Measurements from ENCODE around the gene EIF3D. TPM values are rescaled to one million over a fixed set of nuclear protein-coding genes. Genes with fewer than 3 reads are reported as not detected.

Gene EIF3D
- polyA plus RNA-seq, 3 donors, result 102 to 244 (median 122) TPM

GRCh38 chr22:36564422-36565158 is 35.6 kb upstream of the EIF3D start:
- H4K20me1 ChIP-seq (ENCODE audit: insufficient read depth, low read length), result no peaks in the 10 kb centered on the region
- H3K9ac ChIP-seq (ENCODE audit: insufficient read depth, low read length, poor library complexity, severe bottlenecking), result no peak overlapping the region
- TF ChIP-seq CTCF (IDR thresholded peaks at IDR 0.05), result no peak
- H3K4me2 ChIP-seq (replicated peaks; ENCODE audit: extremely low read depth, low read length, poor library complexity, severe bottlenecking), result no peak overlapping the region
- no peak overlapping the region for H3K4me3 ChIP-seq (replicated peaks in 1 of 3; ENCODE audit: low read depth in 2 of 3, low read length in 3 of 3)
- peak overlapping the region in 1 of 2 donors; percentile 72 for H3K4me3 Mint-ChIP-seq
- no peak overlapping the region for H3K27ac ChIP-seq (ENCODE audit: low read depth in 1 of 2, low read length in 2 of 2)
- H3K36me3 ChIP-seq (replicated peaks in 1 of 2; ENCODE audit: control insufficient read depth in 1 of 2, insufficient read depth in 2 of 2, low read length in 2 of 2), result no peaks in the 10 kb centered on the region
- peaks cover 14 to 17% of the 10 kb centered on the region in 2 donors for H3K4me1 ChIP-seq (ENCODE audit: control insufficient read depth in 1 of 2, insufficient read depth in 2 of 2, low read length in 2 of 2)
- peaks cover 7 to 44% (median 43%) of the 10 kb centered on the region in 3 donors for H3K27me3 Mint-ChIP-seq (ENCODE audit: low read depth in 3 of 3)
- no peak for DNase-seq
- peak overlapping the region in 1 of 7 donors; percentile 57 for H3K27ac Mint-ChIP-seq
- WGBS (ENCODE audit: insufficient coverage), result 78% methylated on average over 35 of the region's 48 CpGs
- peaks cover 16% of the 10 kb centered on the region for H3K4me1 Mint-ChIP-seq
- H2AFZ ChIP-seq (ENCODE audit: insufficient read depth, low read depth, low read length, poor library complexity, severe bottlenecking), result no peak overlapping the region
- H3K27me3 ChIP-seq (ENCODE audit: control insufficient read depth in 2 of 2, insufficient read depth in 2 of 2, low read length in 2 of 2), result peaks cover 0 to 20% of the 10 kb centered on the region in 2 donors
- H3K9me3 Mint-ChIP-seq, result peaks cover 0 to 5% (median 2%) of the 10 kb centered on the region in 7 donors
- H3K79me2 ChIP-seq (ENCODE audit: insufficient read depth, low read length), result no peaks in the 10 kb centered on the region
- no peaks in the 10 kb centered on the region for H3K9me3 ChIP-seq (replicated peaks in 1 of 2; ENCODE audit: control insufficient read depth in 1 of 2, insufficient read depth in 1 of 2, low read length in 2 of 2)
- H3K36me3 Mint-ChIP-seq, result no peaks in the 10 kb centered on the region
- intact Hi-C loops (cut with micrococcal nuclease), result no loop called here

DNA sequence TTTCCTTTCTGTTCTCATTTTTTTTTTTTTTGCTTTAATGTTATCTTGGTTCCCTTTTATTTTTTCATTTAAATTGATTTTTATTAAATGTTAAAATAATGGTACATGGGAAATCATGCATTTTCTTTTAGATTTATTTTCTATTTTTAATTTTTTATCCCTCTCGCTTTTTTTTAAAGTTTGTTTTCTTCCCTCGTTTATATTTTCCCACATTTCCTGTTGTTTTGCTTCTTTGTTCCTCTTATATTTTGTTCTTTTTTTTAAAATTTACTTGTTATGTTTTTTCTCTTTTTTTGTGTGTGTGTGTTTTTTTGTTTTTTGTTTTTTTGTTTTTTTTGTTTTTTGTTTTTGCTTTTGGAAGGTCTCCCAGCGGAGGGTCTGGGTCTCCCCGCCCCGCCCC is 34.9 kb upstream of the EIF3D start:
- intact Hi-C loops (cut with micrococcal nuclease), result no loop called here
- Mint-ChIP-seq H3K4me1 (peaks cover 16% of the 10 kb centered on the region), H3K4me3 (peak overlapping the region in 1 of 2 donors; percentile 64), H3K36me3 (no peaks in the 10 kb centered on the region), H3K27me3 (ENCODE audit: low read depth in 3 of 3) (peaks cover 5 to 45% (median 42%) of the 10 kb centered on the region in 3 donors), H3K27ac (no peak overlapping the region), H3K9me3 (peaks cover 0 to 5% (median 2%) of the 10 kb centered on the region in 7 donors)
- Histone ChIP-seq H3K79me2 (ENCODE audit: insufficient read depth, low read length) (no peaks in the 10 kb centered on the region), H4K20me1 (ENCODE audit: insufficient read depth, low read length) (no peaks in the 10 kb centered on the region), H3K27ac (ENCODE audit: low read depth in 1 of 2, low read length in 2 of 2) (no peak overlapping the region), H3K36me3 (replicated peaks in 1 of 2; ENCODE audit: control insufficient read depth in 1 of 2, insufficient read depth in 2 of 2, low read length in 2 of 2) (no peaks in the 10 kb centered on the region), H3K4me1 (ENCODE audit: control insufficient read depth in 1 of 2, insufficient read depth in 2 of 2, low read length in 2 of 2) (peaks cover 14 to 17% of the 10 kb centered on the region in 2 donors), H3K4me3 (replicated peaks in 1 of 3; ENCODE audit: low read depth in 2 of 3, low read length in 3 of 3) (no peak overlapping the region), H3K9ac (ENCODE audit: insufficient read depth, low read length, poor library complexity, severe bottlenecking) (no peak overlapping the region), H3K9me3 (replicated peaks in 1 of 2; ENCODE audit: control insufficient read depth in 1 of 2, insufficient read depth in 1 of 2, low read length in 2 of 2) (no peaks in the 10 kb centered on the region), H3K4me2 (replicated peaks; ENCODE audit: extremely low read depth, low read length, poor library complexity, severe bottlenecking) (peak overlapping the region; percentile 41), H2AFZ (ENCODE audit: insufficient read depth, low read depth, low read length, poor library complexity, severe bottlenecking) (no peak overlapping the region), H3K27me3 (ENCODE audit: control insufficient read depth in 2 of 2, insufficient read depth in 2 of 2, low read length in 2 of 2) (peaks cover 0 to 20% of the 10 kb centered on the region in 2 donors)
- no peak for TF ChIP-seq CTCF (IDR thresholded peaks at IDR 0.05)
- DNase-seq, result no peak
- 51% methylated on average over 3 of the region's 5 CpGs for WGBS (ENCODE audit: insufficient coverage)

Measured in CD14-positive monocyte (primary cell).